ENCODE data around the gene EXOC3L4.

DNA sequence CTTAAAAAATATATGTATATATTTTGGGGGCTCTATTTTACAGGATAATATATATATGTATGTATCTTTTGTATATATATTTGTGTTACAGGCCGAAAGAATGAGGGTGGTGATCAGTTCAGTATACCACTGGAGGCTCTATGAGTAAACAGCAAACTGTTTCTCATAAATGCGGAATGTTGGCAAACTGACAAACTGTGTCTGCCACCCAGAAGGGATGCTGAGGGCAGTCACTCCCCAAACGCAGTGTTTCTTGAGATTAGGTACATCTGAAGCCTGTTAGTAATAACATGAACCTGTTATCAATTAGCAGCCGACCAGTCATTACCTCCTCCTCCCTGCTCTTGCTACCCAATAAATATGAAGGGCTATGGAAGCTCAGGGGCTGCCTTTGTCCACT lies 49.6 kb downstream of the EXOC3L4 start:
- TF ChIP-seq, protein P1, sequence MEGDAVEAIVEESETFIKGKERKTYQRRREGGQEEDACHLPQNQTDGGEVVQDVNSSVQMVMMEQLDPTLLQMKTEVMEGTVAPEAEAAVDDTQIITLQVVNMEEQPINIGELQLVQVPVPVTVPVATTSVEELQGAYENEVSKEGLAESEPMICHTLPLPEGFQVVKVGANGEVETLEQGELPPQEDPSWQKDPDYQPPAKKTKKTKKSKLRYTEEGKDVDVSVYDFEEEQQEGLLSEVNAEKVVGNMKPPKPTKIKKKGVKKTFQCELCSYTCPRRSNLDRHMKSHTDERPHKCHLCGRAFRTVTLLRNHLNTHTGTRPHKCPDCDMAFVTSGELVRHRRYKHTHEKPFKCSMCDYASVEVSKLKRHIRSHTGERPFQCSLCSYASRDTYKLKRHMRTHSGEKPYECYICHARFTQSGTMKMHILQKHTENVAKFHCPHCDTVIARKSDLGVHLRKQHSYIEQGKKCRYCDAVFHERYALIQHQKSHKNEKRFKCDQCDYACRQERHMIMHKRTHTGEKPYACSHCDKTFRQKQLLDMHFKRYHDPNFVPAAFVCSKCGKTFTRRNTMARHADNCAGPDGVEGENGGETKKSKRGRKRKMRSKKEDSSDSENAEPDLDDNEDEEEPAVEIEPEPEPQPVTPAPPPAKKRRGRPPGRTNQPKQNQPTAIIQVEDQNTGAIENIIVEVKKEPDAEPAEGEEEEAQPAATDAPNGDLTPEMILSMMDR (IDR thresholded peaks at IDR 0.05 in 2 of 3, conservative IDR thresholded peaks at IDR 0.05 in 1 of 3; ENCODE audit: borderline replicate concordance in 1 of 3, insufficient read depth in 1 of 3, low read depth in 2 of 3, low read length in 2 of 3) = no peak
- TF ChIP-seq SIN3A (IDR thresholded peaks at IDR 0.05; ENCODE audit: low read depth) (no peak), SP1 (IDR thresholded peaks at IDR 0.05; ENCODE audit: low read depth) (no peak), POLR2A (IDR thresholded peaks at IDR 0.05; ENCODE audit: borderline replicate concordance, extremely low read depth, insufficient read depth, insufficient read length) (no peak), POLR2AphosphoS5 (IDR thresholded peaks at IDR 0.05; ENCODE audit: low read depth, low read length) (no peak), ZFX (IDR thresholded peaks at IDR 0.05) (no peak), EZH2 (IDR thresholded peaks at IDR 0.05) (no peak), EGR1 (IDR thresholded peaks at IDR 0.05; ENCODE audit: low read depth) (no peak), ZNF274 (IDR thresholded peaks at IDR 0.05; ENCODE audit: low read depth, low read length) (no peak), RAD21 (IDR thresholded peaks at IDR 0.05; ENCODE audit: low read depth) (no peak), EZH2phosphoT487 (IDR thresholded peaks at IDR 0.05; ENCODE audit: borderline replicate concordance) (no peak)
- TF ChIP-seq, protein P2, sequence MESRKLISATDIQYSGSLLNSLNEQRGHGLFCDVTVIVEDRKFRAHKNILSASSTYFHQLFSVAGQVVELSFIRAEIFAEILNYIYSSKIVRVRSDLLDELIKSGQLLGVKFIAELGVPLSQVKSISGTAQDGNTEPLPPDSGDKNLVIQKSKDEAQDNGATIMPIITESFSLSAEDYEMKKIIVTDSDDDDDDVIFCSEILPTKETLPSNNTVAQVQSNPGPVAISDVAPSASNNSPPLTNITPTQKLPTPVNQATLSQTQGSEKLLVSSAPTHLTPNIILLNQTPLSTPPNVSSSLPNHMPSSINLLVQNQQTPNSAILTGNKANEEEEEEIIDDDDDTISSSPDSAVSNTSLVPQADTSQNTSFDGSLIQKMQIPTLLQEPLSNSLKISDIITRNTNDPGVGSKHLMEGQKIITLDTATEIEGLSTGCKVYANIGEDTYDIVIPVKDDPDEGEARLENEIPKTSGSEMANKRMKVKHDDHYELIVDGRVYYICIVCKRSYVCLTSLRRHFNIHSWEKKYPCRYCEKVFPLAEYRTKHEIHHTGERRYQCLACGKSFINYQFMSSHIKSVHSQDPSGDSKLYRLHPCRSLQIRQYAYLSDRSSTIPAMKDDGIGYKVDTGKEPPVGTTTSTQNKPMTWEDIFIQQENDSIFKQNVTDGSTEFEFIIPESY (IDR thresholded peaks at IDR 0.05; ENCODE audit: extremely low read depth, insufficient replicate concordance, low read length) = no peak
- TF ChIP-seq, protein P3, sequence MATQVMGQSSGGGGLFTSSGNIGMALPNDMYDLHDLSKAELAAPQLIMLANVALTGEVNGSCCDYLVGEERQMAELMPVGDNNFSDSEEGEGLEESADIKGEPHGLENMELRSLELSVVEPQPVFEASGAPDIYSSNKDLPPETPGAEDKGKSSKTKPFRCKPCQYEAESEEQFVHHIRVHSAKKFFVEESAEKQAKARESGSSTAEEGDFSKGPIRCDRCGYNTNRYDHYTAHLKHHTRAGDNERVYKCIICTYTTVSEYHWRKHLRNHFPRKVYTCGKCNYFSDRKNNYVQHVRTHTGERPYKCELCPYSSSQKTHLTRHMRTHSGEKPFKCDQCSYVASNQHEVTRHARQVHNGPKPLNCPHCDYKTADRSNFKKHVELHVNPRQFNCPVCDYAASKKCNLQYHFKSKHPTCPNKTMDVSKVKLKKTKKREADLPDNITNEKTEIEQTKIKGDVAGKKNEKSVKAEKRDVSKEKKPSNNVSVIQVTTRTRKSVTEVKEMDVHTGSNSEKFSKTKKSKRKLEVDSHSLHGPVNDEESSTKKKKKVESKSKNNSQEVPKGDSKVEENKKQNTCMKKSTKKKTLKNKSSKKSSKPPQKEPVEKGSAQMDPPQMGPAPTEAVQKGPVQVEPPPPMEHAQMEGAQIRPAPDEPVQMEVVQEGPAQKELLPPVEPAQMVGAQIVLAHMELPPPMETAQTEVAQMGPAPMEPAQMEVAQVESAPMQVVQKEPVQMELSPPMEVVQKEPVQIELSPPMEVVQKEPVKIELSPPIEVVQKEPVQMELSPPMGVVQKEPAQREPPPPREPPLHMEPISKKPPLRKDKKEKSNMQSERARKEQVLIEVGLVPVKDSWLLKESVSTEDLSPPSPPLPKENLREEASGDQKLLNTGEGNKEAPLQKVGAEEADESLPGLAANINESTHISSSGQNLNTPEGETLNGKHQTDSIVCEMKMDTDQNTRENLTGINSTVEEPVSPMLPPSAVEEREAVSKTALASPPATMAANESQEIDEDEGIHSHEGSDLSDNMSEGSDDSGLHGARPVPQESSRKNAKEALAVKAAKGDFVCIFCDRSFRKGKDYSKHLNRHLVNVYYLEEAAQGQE (IDR thresholded peaks at IDR 0.05; ENCODE audit: low read depth) = no peak

Data from HCT116 (cell line).